SJSA1 (cell line): Measurements from ENCODE around the gene GALNTL6. TPM values are rescaled to one million over a fixed set of nuclear protein-coding genes. Genes with fewer than 3 reads are reported as not detected.
"Not testable (repeated sequence)": the region's sequence is repeated elsewhere in the genome, so short reads cannot be mapped to it uniquely, and the experiment has no call there.

Source experiments
- DNase-seq, 2 experiments: peaks; one replicate each; pipeline ENCODE4 v3.0.0-alpha.2; 2015 to 2020; ENCODE audit warnings: low spot score in 2 of 2, low read depth in 1 of 2
- H3K27ac ChIP-seq: fragments of 250-450 bp; sonication (Bioruptor Pico); 2 replicates; pipeline ENCODE4 v1.5.1; 2020; ENCODE audit warnings: mild to moderate bottlenecking, moderate library complexity
- H3K27me3 ChIP-seq: fragments of 250-450 bp; sonication (Bioruptor Pico); replicated peaks from 2 replicates; pipeline ENCODE4 v1.5.1; 2020; ENCODE audit warnings: mild to moderate bottlenecking, moderate library complexity
- H3K36me3 ChIP-seq: fragments of 250-450 bp; sonication (Bioruptor Pico); 2 replicates; pipeline ENCODE4 v1.5.1; 2020; ENCODE audit warnings: mild to moderate bottlenecking
- H3K4me1 ChIP-seq: fragments of 250-450 bp; sonication (Bioruptor Pico); replicated peaks from 2 replicates; pipeline ENCODE4 v1.6.1; 2021; ENCODE audit warnings: mild to moderate bottlenecking
- H3K4me3 ChIP-seq: fragments of 250-450 bp; sonication (Bioruptor Pico); 2 replicates; pipeline ENCODE4 v1.5.1; 2020; ENCODE audit warnings: mild to moderate bottlenecking
- H3K9me3 ChIP-seq: fragments of 250-450 bp; sonication (Bioruptor Pico); replicated peaks from 2 replicates; pipeline ENCODE4 v1.5.1; 2020; ENCODE audit warnings: mild to moderate bottlenecking
- total RNA-seq: library from RNA; depleted of rRNA; stranded (reverse); fragments of >200 nt; shearing (Covaris generic); gene quantifications from 2 replicates; pipeline ENCODE4 v1.2.3, GENCODE V29; 2014

The GALNTL6 gene
- total RNA-seq, 1 experiment from 2014 or later: 0.08 TPM

DNA sequence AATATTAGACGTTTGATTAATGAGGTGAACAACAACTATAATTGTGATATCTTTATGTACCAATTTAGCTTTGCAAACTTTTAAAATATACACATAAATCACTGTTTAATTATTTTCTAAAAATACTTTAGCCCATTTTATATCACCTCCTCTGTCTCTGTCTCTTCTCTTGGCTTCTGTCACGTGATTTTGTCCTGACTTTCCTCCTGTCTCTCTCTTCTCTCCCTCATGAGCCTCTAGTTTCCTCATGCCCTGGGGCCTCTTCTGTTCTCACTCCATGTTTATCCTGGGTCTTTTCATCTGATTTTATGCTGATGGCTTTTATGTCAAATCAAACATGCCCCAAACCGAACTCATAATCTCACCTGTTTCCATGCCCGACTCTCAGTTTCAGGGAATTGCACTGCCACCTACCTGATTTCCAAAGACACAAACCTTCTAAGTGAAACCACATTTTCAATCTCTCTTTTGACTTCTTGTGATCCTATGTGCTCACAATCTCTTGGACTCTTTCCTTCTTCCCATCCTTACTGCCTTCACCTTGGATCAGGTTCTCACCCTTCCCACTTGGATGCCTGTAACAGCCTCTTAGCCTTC lies 1052.4 kb downstream of the GALNTL6 start:
- Histone ChIP-seq H3K4me1 (no peaks in the 10 kb centered on the region), H3K27me3 (no peaks in the 10 kb centered on the region; the same call in 1 of the 2 replicates), H3K36me3 (no peaks in the 10 kb centered on the region), H3K27ac (no peak overlapping the region), H3K9me3 (no peaks in the 10 kb centered on the region), H3K4me3 (no peak overlapping the region)
- no peak for DNase-seq

- no peaks in the 10 kb centered on the region for H3K4me1 ChIP-seq
- H3K36me3 ChIP-seq: no peaks in the 10 kb centered on the region
- no peak overlapping the region for H3K27ac ChIP-seq
- DNase-seq: no peak
- H3K4me3 ChIP-seq: no peak overlapping the region
- H3K27me3 ChIP-seq: no peaks in the 10 kb centered on the region; the same call in 1 of the 2 replicates
- H3K9me3 ChIP-seq: no peaks in the 10 kb centered on the region
Measured at GRCh38 chr4:172866421-172866820, 1053.2 kb downstream of the GALNTL6 start.

GRCh38 chr4:172867835-172868234 lies 1054.6 kb downstream of the GALNTL6 start:
- no peak for DNase-seq
- Histone ChIP-seq H3K9me3 (no peaks in the 10 kb centered on the region), H3K4me3 (no peak overlapping the region), H3K36me3 (no peaks in the 10 kb centered on the region), H3K27ac (no peak overlapping the region), H3K4me1 (no peaks in the 10 kb centered on the region), H3K27me3 (no peaks in the 10 kb centered on the region; the same call in 1 of the 2 replicates)

DNA sequence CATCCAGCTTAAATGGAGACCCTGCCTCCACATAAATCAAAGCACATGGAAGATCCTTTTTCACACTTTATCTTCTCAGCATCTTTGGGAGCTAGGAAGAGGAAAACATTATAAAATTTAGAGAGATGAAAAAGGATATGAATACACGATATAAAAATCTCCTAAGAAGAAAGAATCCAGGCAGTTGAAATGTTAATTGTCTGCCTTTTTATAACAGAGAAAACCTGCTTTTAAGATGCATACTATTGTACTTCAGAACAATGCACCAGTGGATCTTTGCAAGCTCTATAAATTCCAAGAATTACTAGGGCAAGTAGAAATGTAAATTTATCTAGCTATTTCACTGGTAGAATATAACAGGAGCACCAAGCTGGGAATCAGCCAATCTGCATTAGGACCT lies 1055.1 kb downstream of the GALNTL6 start:
- Histone ChIP-seq H3K36me3 (no peaks in the 10 kb centered on the region), H3K9me3 (no peaks in the 10 kb centered on the region), H3K27ac (no peak overlapping the region), H3K27me3 (no peaks in the 10 kb centered on the region; the same call in 1 of the 2 replicates), H3K4me1 (no peaks in the 10 kb centered on the region), H3K4me3 (no peak overlapping the region)
- DNase-seq: no peak

DNA sequence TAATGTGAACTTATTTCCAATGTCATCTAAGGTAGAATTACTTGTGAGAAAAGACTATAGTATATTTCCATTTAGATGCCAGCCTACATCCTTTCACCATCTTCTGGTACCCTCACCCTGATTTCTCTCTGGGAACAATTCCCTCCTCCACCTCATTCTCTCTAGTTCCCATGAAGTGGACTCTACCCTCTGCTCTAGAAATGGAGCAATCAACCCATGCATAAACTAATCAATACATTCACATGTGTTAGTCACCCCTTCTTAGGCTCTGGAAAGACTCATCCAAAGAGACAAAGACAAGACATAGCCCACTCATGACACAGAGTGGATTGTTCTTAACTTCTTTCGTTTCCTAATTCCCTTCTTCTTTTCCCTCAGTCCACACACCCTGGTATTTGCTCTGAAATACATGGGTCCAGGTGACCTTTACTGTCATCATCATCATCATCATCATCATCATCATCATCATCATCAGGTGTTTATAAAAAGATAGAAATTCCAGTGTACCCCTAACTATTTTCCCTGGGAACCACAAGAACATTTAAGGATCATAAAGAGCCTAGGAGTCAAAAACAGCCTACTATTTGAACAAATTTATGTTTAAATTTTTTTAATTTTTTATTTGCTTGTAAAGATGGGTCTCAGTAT lies 1056.5 kb downstream of the GALNTL6 start:
- H3K9me3 ChIP-seq: no peaks in the 10 kb centered on the region
- no peak overlapping the region for H3K4me3 ChIP-seq
- H3K36me3 ChIP-seq: no peaks in the 10 kb centered on the region
- no peaks in the 10 kb centered on the region for H3K4me1 ChIP-seq
- DNase-seq: no peak
- no peaks in the 10 kb centered on the region; the same call in 1 of the 2 replicates for H3K27me3 ChIP-seq
- H3K27ac ChIP-seq: no peak overlapping the region

GRCh38 chr4:172871381-172871780 lies 1058.2 kb downstream of the GALNTL6 start:
- H3K4me1 ChIP-seq: no peaks in the 10 kb centered on the region
- H3K9me3 ChIP-seq: no peaks in the 10 kb centered on the region
- H3K27ac ChIP-seq: no peak overlapping the region
- no peak for DNase-seq
- H3K4me3 ChIP-seq: no peak overlapping the region
- H3K27me3 ChIP-seq: no peaks in the 10 kb centered on the region; the same call in 1 of the 2 replicates
- H3K36me3 ChIP-seq: no peaks in the 10 kb centered on the region

GRCh38 chr4:172874944-172875343 lies 1061.7 kb downstream of the GALNTL6 start:
- Histone ChIP-seq H3K9me3 (no peaks in the 10 kb centered on the region), H3K4me3 (no peak overlapping the region), H3K36me3 (no peaks in the 10 kb centered on the region), H3K27me3 (no peaks in the 10 kb centered on the region), H3K4me1 (no peaks in the 10 kb centered on the region), H3K27ac (no peak overlapping the region)
- DNase-seq: no peak

DNA sequence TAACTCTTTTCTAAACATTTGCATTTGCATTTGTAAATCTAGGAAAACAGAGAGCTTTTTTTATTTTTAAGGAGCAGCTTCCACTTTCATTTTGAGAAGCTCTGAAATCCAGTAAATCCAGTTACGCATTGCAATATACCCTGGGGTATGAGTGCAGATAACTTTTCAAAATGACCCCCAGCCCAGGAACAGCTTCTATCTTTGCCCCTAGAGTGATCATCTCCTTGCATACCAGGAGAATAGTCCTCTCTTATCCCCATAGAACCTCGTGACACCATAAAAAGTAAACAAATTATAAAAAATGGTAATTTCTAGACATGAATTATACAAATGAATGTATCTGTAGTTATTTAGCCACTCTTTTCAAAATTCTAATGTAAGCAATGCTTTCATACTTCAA lies 1063.2 kb downstream of the GALNTL6 start:
- DNase-seq: no peak
- no peaks in the 10 kb centered on the region for H3K27me3 ChIP-seq
- H3K4me3 ChIP-seq: no peak overlapping the region
- no peak overlapping the region for H3K27ac ChIP-seq
- no peaks in the 10 kb centered on the region for H3K4me1 ChIP-seq
- no peaks in the 10 kb centered on the region for H3K36me3 ChIP-seq
- H3K9me3 ChIP-seq: no peaks in the 10 kb centered on the region

- H3K4me1 ChIP-seq: no peaks in the 10 kb centered on the region
- no peaks in the 10 kb centered on the region for H3K9me3 ChIP-seq
- H3K4me3 ChIP-seq: no peak overlapping the region
- no peaks in the 10 kb centered on the region for H3K36me3 ChIP-seq
- no peak overlapping the region for H3K27ac ChIP-seq
- no peak for DNase-seq
- no peaks in the 10 kb centered on the region for H3K27me3 ChIP-seq
Measured at GRCh38 chr4:172881645-172882044, 1068.4 kb downstream of the GALNTL6 start.

DNA sequence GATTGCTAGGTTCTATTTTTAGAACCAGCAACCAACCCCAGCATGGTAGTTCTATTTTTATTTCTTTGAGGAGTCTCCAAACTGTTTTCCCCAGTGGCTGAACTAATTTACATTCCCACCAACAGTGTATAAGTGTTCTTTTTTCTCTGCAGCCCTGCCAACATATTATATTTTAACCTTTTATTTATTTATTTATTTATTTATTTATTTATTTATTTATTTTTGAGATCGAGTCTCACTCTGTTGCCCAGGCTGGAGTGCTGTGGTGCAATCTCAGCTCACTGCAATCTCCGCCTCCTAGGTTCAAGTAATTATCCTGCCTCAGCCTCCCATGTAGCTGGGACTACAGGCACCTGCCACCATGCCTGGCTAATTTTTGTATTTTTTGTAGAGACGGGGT lies 1074.2 kb downstream of the GALNTL6 start:
- DNase-seq, H3K9me3 ChIP-seq, H3K27ac ChIP-seq, H3K27me3 ChIP-seq, H3K4me3 ChIP-seq, H3K4me1 ChIP-seq, H3K36me3 ChIP-seq: not testable (repeated sequence)

- Histone ChIP-seq H3K4me3 (no peak overlapping the region), H3K36me3 (no peaks in the 10 kb centered on the region), H3K27me3 (no peaks in the 10 kb centered on the region), H3K9me3 (no peaks in the 10 kb centered on the region), H3K4me1 (no peaks in the 10 kb centered on the region), H3K27ac (no peak overlapping the region)
- no peak for DNase-seq
Measured at GRCh38 chr4:172887959-172888358, 1074.8 kb downstream of the GALNTL6 start.

DNA sequence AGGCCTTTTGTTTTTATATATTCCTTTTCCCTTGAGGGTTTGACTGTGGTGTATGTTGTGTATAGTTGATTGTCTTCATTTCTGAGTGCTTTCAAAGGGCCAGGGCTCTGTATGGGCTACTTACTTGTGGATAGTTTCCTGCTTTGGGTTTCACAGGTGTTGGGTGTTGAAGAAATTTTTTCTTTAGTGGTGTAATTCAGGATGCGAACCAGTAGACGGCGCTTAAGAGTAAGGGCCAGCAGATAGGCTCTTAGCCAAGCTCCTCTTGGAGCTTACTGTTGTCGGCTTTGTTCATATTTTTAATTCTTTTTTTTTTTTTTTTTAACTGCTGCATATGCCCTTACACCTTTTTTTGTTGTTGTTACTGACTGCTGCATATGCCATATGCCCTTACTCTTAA lies 1079.1 kb downstream of the GALNTL6 start:
- no peaks in the 10 kb centered on the region for H3K36me3 ChIP-seq
- no peak for DNase-seq
- no peaks in the 10 kb centered on the region for H3K27me3 ChIP-seq
- no peak overlapping the region for H3K27ac ChIP-seq
- no peaks in the 10 kb centered on the region for H3K9me3 ChIP-seq
- no peak overlapping the region for H3K4me3 ChIP-seq
- no peaks in the 10 kb centered on the region for H3K4me1 ChIP-seq

- no peak for DNase-seq
Measured at GRCh38 chr4:172895699-172896098, 1082.5 kb downstream of the GALNTL6 start.

DNA sequence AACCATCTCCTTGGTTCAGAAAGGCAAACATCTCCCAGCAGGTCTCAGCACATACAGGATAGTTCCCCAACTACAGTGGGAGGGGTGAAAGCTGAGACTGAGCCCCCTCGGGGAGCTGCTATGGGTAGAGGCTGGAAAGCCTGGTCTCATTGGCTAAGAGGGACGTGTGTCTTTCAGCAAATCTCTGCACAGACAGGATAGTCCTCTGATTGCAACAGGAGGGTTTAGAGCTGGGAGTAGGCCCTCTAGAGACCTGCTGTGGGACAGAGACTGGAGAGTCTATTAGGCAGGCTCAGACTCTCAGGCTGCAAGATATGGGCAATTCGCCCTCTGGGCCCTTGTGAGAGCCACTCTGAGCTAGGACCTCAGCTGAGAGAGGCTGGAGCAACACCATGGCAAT lies 1083.8 kb downstream of the GALNTL6 start:
- no peaks in the 10 kb centered on the region for H3K36me3 ChIP-seq
- H3K27ac ChIP-seq: no peak overlapping the region
- H3K4me1 ChIP-seq: no peaks in the 10 kb centered on the region
- no peak overlapping the region for H3K4me3 ChIP-seq
- no peaks in the 10 kb centered on the region for H3K9me3 ChIP-seq
- no peak for DNase-seq
- no peaks in the 10 kb centered on the region for H3K27me3 ChIP-seq

More at GRCh38 chr4:172895699-172896098, 1082.5 kb downstream of the GALNTL6 start:
- H3K36me3 ChIP-seq: no peaks in the 10 kb centered on the region
- no peak overlapping the region for H3K27ac ChIP-seq
- H3K9me3 ChIP-seq: no peaks in the 10 kb centered on the region
- no peaks in the 10 kb centered on the region for H3K27me3 ChIP-seq
- no peak overlapping the region for H3K4me3 ChIP-seq
- H3K4me1 ChIP-seq: no peaks in the 10 kb centered on the region
